T-helper 22 cell (primary cell): ENCODE data around the gene TMEM52.

Experiments
- DNase-seq: peaks from one replicate; pipeline ENCODE4 v3.0.0-alpha.2; 2020; ENCODE audit warnings: low read depth

Gene TMEM52

GRCh38 chr1:1872329-1872994 lies 46.6 kb downstream of the TMEM52 start:
- DNase-seq, result no peak

- DNase-seq, result no peak
Measured at GRCh38 chr1:1869469-1869868, 49.6 kb downstream of the TMEM52 start.
